HepG2 (cell line): Measurements from ENCODE around the gene ODC1. TPM values are rescaled to one million over a fixed set of nuclear protein-coding genes. Genes with fewer than 3 reads are reported as not detected.

Experiments
- CENPX ChIP-seq: sonication (generic); formaldehyde crosslinking; IDR thresholded peaks from 2 replicates; pipeline ENCODE4 v1.9.0; 2021; ENCODE audit warnings: mild to moderate bottlenecking, missing genetic modification reagents, moderate library complexity
- DR1 ChIP-seq: sonication (generic); formaldehyde crosslinking; IDR thresholded peaks from 2 replicates; pipeline ENCODE4 v1.8.0; 2021; ENCODE audit warnings: mild to moderate bottlenecking, missing genetic modification reagents, inconsistent platforms
- E2F5 ChIP-seq: sonication (generic); formaldehyde crosslinking; conservative IDR thresholded peaks from 2 replicates; pipeline ENCODE4 v1.4.0; 2020; ENCODE audit warnings: missing genetic modification reagents
- KDM5B ChIP-seq: sonication (generic); formaldehyde crosslinking; IDR thresholded peaks from 2 replicates; pipeline ENCODE4 v1.4.0; 2020; ENCODE audit warnings: missing genetic modification reagents, mild to moderate bottlenecking, borderline replicate concordance
- SATB2 ChIP-seq: sonication (generic); formaldehyde crosslinking; IDR thresholded peaks from 2 replicates; pipeline ENCODE4 v1.5.0; 2020; ENCODE audit warnings: missing genetic modification reagents
- THYN1 ChIP-seq: sonication (generic); formaldehyde crosslinking; IDR thresholded peaks from 2 replicates; pipeline ENCODE4 v1.8.1; 2023; ENCODE audit warnings: low read depth, mild to moderate bottlenecking, moderate library complexity, missing genetic modification reagents, borderline replicate concordance
- ZFP91 ChIP-seq: sonication (generic); formaldehyde crosslinking; IDR thresholded peaks from 2 replicates; pipeline ENCODE4 v1.9.0; 2022; ENCODE audit warnings: missing genetic modification reagents, mild to moderate bottlenecking, borderline replicate concordance
- ZMAT3 ChIP-seq: sonication (generic); formaldehyde crosslinking; conservative IDR thresholded peaks from 2 replicates; pipeline ENCODE4 v1.7.0; 2021; ENCODE audit warnings: missing genetic modification reagents
- ZNF143 ChIP-seq: sonication (generic); formaldehyde crosslinking; IDR thresholded peaks from 2 replicates; pipeline ENCODE4 v1.4.0; 2020; ENCODE audit warnings: missing genetic modification reagents
- ZNF207 ChIP-seq: fragments of 450-650 bp; IDR thresholded peaks from 2 replicates; pipeline ENCODE4 v1.6.1; 2016; ENCODE audit warnings: antibody characterized with exemption, borderline replicate concordance
- ZNF318 ChIP-seq: sonication (generic); formaldehyde crosslinking; IDR thresholded peaks from 2 replicates; pipeline ENCODE4 v1.4.0; 2020; ENCODE audit warnings: mild to moderate bottlenecking, missing genetic modification reagents
- ZNF605 ChIP-seq: sonication (generic); formaldehyde crosslinking; IDR thresholded peaks from 2 replicates; pipeline ENCODE4 v1.8.0; 2022; ENCODE audit warnings: mild to moderate bottlenecking, missing genetic modification reagents
- ZNF672 ChIP-seq: sonication (generic); formaldehyde crosslinking; IDR thresholded peaks from 2 replicates; pipeline ENCODE4 v1.8.1; 2022; ENCODE audit warnings: missing genetic modification reagents
- polyA plus RNA-seq, 8 experiments: library from polyadenylated mRNA; depleted of rRNA in 3 of 8; stranded (reverse) in 7 of 8; unstranded in 1 of 8; fragments of >200 nt; fragmentation: Illumina TruSeq in 4 of 8; extraction: Trizol in 4 of 8; gene quantifications; 2 replicates each; pipeline versions ENCODE4 v1.2.1 to v1.2.3, GENCODE V29; 2011 to 2016; ENCODE audit warnings: low read depth in 4 of 8, missing spikeins in 1 of 8, mixed read lengths in 1 of 8; ENCODE audit not compliant: insufficient read depth in 1 of 8
- total RNA-seq, 5 experiments: library from RNA; depleted of rRNA; stranded (reverse); fragments of >200 nt; fragmentation: Illumina TruSeq; extraction: Trizol; gene quantifications; 2 replicates each; pipeline ENCODE4 v1.2.3, GENCODE V29; 2016; ENCODE audit warnings: low read depth in 1 of 5

The ODC1 gene
- total and polyA plus RNA-seq, 2 of the 13 experiments (the other 11 are each of a cell fraction or from before 2014, with no cell fraction given): 142 to 371 TPM

- peak; percentile 92 for TF ChIP-seq ZNF605 (CRISPR knock-in tag)
- peak; percentile 64 for TF ChIP-seq DR1 (CRISPR knock-in tag)
- TF ChIP-seq ZNF672 (CRISPR knock-in tag): peak; percentile 70; the same call in 1 of the 2 replicates
- TF ChIP-seq CENPX (CRISPR knock-in tag): no peak
- TF ChIP-seq THYN1: no peak
- TF ChIP-seq ZNF318 (CRISPR knock-in tag): peak; percentile 42; the same call in 1 of the 2 replicates
- TF ChIP-seq ZFP91 (CRISPR knock-in tag): no peak; the same call in 1 of the 2 replicates
- 0 out of 2 replicates have a peak, but pooled peaks have one; percentile 91 for TF ChIP-seq SATB2 (CRISPR knock-in tag)
- no peak for TF ChIP-seq ZNF143
- no peak for TF ChIP-seq ZNF207
- TF ChIP-seq E2F5 (CRISPR knock-in tag): peak; percentile 26
- TF ChIP-seq KDM5B (CRISPR knock-in tag): peak; percentile 99
- peak; percentile 99 for TF ChIP-seq ZMAT3 (CRISPR knock-in tag)
Measured at GRCh38 chr2:10447895-10448575, at the start of gene ODC1 (continued).
